Skin of body (tissue), 3 donors: Measurements from ENCODE around the gene ARID4B. TPM values are rescaled to one million over a fixed set of nuclear protein-coding genes. Genes with fewer than 3 reads are reported as not detected.

Experiments used
- DNase-seq: peaks from one replicate; lab custom pipeline; 2025; lab: John Stamatoyannopoulos, UW
- small RNA-seq: library from RNA; depleted of rRNA; stranded (forward); fragments of <200 nt; gene quantifications from one replicate; pipeline ENCODE3, GENCODE V24; 2014; ENCODE audit warnings: low replicate concordance
- total RNA-seq: library from RNA; depleted of rRNA; stranded (reverse); fragments of >200 nt; gene quantifications from one replicate; pipeline ENCODE4 v1.2.3, GENCODE V29; 2014

Gene ARID4B
- total RNA-seq, 1 donor from 2014 or later, result 62.9 TPM

DNA sequence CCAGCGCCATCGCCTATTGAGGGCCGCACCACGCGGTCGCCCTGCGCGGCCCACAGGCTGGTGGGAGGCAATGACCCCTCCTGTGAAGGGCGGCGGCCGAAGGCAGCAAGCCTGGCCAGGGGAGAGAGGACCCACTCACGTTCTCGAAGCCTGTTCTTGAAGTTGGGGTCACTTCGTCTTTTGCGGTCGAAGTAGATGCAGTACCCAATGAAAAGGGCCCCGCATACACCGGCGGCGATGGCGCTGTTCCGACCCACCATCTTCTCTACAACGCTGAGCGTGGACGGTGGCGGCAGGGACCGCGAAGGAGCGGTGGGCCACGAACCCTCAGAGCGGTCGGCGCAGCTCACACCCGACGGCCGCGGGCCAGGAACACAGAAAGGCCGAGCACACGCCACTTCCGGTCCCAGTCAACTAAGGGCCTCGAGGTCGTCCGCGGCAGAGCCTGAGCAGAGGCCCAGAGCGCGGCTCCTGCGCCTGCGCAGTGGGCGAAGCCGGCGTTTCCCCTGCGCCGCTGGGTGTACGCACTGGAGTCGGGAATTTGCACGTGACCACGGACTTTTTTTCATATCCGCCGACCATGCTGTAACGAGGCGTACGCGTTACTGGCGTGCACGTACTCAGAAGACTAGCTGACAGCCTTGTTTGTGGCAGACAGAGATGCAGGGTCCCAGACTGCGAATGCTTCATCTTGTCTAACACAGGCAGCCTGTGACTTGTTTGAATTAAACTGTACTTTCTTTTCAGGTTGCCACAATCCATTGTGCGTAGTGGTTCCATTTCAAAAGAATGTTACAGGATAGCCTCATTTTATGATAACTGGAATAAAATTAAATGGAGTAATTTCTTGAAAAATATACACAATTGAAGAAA, 199.3 kb downstream of the ARID4B start, which contains the start of gene TOMM20:
TSS of gene TOMM20 (minus strand) at position 382 of the 873 bp plus-strand sequence. CDS start at position 260, 122 bp downstream.
- DNase-seq, result peak; percentile 98

DNA sequence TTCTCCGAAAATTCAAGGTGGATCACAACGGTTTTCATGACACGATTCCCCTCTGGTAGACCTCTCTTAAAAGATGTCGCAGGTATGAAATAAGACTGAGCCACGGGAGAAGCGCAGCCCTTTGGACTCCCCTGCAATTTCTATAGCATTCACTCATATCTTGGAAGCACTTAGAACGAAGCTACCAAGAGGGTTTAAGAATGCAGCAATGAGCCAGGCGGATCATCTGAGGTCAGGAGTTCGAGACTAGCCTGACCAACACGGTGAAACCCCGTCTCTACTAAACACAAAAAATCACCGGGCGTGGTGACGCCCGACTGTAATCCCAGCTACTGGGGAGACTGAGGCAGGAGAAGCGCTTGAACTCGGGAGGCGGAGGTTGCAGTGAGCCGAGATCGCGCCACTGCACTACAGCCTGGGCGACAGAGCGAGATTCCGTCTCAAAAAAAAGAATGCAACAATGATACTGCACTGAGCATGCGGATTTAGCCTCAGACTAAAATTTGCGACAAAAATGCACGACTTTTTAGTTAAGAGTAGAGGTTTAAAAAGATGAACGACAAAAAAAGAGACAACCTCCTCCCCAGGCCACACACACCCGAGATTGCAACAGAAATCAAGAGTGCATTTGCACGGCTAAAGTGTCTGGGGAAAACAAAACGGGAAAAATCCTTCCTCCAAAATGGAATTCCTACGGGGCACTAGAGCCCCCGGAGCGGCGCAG, 200.1 kb downstream of the ARID4B start:
- peak; percentile 27 for DNase-seq

DNA sequence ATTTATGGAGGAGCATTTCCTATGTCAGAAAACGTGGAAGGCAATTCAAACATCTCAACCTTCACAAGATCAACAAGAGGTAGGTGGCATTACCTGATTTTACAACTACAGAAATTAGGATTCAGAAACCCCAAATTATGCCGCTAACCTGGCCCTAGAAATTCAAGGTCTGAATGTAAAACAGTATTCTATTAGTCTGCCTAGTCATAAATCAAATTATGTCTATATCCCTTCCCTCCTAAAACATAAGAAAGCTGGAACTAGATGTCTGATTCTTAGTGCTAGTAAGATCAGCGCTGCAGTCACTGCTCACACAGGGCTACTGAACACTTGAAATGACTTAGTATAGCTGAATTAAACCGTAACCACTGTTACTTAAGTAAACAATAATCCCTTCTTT, 200.8 kb downstream of the ARID4B start:
- no peak for DNase-seq

DNA sequence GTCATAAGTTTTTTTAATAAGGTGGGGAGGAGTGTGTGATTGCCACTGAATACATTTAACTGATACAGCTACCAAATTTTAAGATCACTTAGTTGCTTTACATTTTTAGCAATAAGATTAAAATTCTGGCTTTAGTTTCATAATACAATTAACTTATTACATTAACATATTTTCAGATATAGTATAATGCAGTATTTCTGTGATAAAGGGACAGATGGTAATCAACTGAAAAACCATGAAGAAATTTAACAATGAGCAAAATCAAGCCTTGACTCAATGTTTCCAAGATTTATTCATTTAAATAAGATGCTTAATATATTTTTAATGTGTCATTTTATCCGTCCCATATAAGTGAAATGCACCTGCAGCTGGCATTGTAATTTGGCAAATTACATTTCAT, 203.3 kb downstream of the ARID4B start:
- DNase-seq, result no peak

DNA sequence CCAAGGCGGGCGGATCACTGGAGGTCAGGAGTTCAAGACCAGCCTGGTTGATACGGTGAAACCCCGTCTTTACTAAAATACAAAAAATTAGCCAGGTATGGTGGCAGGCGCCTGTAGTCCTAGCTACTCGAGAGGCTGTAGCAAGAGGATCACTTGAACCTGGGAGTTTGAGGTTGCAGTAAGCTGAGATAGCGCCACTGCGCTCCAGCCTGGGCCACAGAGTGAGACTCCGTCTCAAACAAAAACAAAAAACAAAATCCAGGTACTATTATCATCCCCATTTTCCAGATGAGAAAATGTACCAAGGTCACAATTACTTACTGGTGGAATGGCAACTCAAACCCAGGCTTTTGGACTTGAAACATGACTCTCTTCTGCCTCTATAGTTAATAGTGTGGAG, 203.9 kb downstream of the ARID4B start:
- no peak for DNase-seq

DNA sequence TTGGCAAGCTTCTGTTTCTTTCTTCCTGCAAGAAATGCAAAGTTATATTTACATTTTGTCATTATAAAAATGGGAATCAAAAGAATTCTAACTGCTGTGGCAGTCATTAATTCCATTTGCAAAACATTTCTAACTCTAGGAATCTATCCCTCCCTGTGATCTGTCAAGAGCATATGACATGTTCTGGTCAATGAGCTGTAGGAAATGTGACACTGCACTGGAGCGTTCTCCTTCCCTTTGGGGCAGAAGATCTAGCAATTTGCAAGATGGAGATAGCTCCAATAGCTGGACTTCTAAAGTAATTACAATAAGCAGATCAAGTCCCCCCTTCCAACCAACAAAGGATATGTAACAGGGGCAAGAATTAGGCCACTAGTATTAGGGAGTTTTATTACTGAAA, 205.6 kb downstream of the ARID4B start:
- DNase-seq, result no peak

Small RNA genes lying within 50 kb of the gene (small RNA-seq; reads per million reads assigned to genes)
- not detected for gene AL391994.1
- gene MIR4753, result not detected
- 8.7 reads per million, percentile 92 among the genes with 10 or more reads in this experiment for gene SNORA14B

Other genes with a start within 250 kb of the ARID4B start
- gene TOMM20, start 199.3 kb downstream of the ARID4B start, total RNA-seq, result 77.9 TPM
- 47.2 TPM for gene RBM34, start 166.9 kb downstream of the ARID4B start, total RNA-seq
- gene GGPS1, start 391 bp upstream of the ARID4B start, total RNA-seq, result 17.4 TPM
- gene TBCE, start 39.2 kb upstream of the ARID4B start, total RNA-seq, result 25.8 TPM
- 40.3 TPM for gene B3GALNT2, start 176.3 kb upstream of the ARID4B start, total RNA-seq